D721Med (cell line): Measurements from ENCODE around the gene CNTN4.

ENCODE experiments used
- DNase-seq: peaks from one replicate; pipeline ENCODE4 v3.0.0; 2011; ENCODE audit warnings: low spot score; ENCODE audit not compliant: insufficient read length
- FAIRE-seq: peaks from 2 replicates; lab custom pipeline; 2011; peaks lifted over from hg19 to GRCh38; lab: Jason Lieb, UNC
- TF ChIP-seq, protein P1 (sequence below): IDR thresholded peaks from 2 replicates; pipeline ENCODE4 v1.5.1; 2012; ENCODE audit warnings: mild to moderate bottlenecking, control low read depth; ENCODE audit not compliant: insufficient read depth; ENCODE audit errors: missing control alignments

The CNTN4 gene

DNA sequence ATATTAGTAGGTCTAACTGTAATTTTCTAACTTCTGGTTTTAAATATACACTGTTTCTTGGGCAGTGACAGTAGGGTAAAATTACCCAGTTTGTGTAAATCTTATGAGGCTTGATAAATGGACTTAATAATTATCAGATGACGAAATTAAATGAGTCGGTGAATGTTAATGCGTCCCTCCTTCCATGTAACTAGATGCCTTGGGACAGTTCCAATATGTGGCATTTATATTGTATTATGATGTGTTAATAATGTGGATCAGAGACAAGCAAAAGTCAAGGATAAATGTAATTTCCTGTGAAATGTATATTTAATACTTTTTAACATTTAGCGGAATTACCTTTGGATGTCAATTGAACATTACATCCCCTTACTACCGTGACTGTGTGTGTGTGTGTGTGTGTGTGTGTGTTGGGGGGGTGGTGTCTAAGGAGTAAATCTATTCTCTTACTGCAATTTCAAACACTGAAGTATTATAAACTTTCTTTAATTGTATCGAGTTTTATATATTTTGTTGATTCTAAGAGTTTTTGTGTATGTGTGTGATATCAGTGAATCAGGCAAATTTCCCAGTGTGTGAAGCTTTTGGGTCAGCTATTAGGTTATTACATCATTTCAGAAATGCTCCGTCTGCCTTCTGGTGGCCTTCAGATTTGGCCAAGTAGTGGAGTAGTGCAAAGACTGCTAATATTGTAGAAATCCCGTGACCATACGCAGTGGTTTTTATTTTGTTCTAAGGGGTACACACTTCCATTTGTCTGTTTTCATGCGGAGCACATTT is 50.1 kb downstream of the CNTN4 start:
- no peak for DNase-seq
- TF ChIP-seq, protein P1, sequence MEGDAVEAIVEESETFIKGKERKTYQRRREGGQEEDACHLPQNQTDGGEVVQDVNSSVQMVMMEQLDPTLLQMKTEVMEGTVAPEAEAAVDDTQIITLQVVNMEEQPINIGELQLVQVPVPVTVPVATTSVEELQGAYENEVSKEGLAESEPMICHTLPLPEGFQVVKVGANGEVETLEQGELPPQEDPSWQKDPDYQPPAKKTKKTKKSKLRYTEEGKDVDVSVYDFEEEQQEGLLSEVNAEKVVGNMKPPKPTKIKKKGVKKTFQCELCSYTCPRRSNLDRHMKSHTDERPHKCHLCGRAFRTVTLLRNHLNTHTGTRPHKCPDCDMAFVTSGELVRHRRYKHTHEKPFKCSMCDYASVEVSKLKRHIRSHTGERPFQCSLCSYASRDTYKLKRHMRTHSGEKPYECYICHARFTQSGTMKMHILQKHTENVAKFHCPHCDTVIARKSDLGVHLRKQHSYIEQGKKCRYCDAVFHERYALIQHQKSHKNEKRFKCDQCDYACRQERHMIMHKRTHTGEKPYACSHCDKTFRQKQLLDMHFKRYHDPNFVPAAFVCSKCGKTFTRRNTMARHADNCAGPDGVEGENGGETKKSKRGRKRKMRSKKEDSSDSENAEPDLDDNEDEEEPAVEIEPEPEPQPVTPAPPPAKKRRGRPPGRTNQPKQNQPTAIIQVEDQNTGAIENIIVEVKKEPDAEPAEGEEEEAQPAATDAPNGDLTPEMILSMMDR: no peak
- FAIRE-seq: no peak

DNA sequence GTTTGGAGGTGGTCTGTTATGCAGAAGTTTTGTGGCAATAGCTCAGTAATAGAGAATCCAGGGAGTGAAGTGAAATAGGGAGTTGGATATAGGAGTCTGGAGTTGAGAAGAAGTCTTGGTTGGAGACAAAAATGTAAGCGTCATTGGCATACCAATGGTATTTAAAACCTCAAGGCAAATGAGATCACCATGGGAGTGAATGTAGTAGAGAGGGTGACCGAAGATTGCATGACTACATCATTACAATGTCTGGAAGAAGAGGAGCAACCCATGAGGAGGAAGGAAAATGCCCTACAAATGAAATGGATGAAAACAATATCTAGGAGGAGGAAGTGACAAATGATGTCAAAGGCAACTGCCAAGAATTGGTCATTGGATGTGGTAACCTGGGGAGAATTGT is 54.4 kb downstream of the CNTN4 start:
- TF ChIP-seq, protein P1: no peak
- DNase-seq (no peak), FAIRE-seq (no peak)

DNA sequence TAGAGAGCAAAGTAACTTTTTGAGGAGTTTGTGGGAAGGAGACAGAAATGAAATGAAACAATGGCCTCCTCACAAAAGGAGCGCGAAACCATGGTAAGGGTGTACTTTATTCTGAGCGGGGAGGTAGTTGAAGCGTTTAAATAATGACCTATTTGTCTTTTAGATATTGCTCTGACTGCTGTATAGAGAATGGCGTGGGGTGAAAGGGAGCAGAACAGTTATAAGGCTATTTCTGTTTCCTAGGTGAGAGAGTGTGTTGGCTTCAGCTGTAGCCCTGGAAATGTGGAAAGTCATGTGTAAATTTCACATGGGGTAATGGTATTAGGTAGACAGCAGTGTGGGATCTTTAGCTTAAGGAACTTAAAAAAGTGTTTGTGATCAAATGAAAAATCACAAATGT is 54.9 kb downstream of the CNTN4 start:
- FAIRE-seq (no peak), DNase-seq (no peak)
- TF ChIP-seq, protein P1: no peak

DNA sequence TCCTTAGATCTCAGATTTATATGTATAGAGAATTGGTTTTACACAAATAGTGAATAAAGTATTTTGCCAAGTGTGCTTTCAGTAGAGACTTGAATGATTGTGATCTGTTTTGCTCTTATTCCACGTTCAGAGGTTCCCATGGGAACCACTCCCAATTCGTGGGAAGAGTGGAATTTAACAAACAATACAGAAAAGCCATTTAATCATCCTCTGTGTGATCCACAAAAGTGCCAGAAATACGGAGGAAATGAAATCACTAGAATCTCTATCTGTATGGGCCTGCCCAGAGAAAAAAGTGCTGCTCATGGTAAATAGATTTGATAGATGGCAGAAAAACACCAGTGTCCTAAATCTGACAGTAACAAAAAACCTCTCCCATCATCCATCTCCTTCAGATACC is 56.0 kb downstream of the CNTN4 start:
- TF ChIP-seq, protein P1: no peak
- DNase-seq (no peak), FAIRE-seq (no peak)

DNA sequence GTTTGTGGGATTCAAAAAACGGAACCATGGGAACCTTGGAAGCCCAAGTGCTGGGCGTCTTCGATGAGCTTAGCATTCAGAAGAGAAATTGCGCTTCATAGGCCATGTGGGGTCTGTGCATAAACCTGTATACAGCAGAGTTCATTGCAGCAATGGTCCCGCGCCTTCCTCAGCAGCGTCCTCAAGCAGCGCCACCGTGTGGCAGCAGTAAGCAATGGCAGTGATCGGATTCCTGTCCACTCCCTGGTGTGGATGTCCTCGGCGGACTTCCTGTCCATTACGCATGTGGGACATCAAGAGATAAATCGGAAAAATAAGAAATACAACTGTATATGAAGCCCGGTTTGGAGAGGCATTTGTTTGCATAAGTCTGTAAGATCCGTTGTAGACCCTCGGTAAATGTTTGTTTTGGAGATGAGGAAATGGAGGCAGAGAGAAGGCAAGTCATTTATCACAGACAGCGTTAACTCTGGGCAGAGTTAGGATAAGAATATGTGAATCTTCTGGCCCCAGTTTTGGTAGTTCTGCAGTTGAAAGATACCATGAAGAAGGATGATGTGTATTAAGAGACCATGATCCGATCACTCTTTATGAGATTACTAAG is 57.7 kb downstream of the CNTN4 start:
- FAIRE-seq: no peak
- no peak for DNase-seq
- TF ChIP-seq, protein P1: peak; percentile 9

DNA sequence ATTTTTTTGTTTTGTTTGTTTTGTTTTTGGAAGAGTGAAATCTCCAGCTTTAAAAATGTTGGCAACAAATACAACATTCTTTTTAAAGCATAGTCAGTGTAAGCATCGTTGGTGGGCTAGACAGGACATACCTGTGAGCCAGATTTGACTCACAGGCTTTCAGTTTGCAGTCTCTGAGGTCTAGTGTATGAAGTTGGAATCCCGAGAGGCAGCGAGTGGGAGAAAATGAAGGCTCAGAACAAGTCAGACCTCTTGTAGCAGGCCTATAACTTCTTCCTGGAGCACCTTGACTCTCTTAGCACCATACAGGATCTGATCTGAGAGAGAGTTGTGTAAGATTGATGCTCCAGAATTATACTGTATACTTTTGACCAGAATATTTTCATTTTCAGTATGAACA is 60.2 kb downstream of the CNTN4 start:
- FAIRE-seq: no peak
- DNase-seq: no peak
- TF ChIP-seq, protein P1: no peak

DNA sequence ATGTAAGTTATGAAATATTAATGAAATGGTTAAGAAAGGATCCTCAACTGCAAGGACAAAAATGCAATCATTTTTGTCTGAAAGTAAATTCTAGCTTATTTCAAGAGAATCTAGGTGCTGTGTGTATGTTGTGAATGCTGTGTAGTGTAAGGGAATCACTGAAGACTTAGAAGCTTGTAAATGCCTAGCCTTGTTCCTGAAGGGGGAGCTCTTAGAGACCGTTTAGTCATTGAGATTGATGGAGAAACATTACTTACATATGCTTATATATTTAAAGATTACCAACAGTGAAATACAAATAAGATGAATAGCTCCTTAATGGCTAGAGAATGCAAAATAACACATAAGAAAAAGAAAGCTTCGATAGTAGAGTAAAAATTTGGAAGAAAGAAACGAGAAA is 67.9 kb downstream of the CNTN4 start:
- TF ChIP-seq, protein P1: peak; percentile 39
- DNase-seq: no peak

More for the DNA sequence above, 67.9 kb downstream of the CNTN4 start:
- FAIRE-seq: peak; percentile 77
